Measurements from ENCODE around the gene GAREM2. TPM values are rescaled to one million over a fixed set of nuclear protein-coding genes. Genes with fewer than 3 reads are reported as not detected.
A peak's percentile ranks its signal among the peaks of the same experiment; 100 is the strongest.

GAREM2 gene
- total RNA-seq (2014; rRNA removed) = 1.2 and 1.3 TPM in 2 replicates
- 3.6 TPM for polyA plus RNA-seq (2012)

DNA sequence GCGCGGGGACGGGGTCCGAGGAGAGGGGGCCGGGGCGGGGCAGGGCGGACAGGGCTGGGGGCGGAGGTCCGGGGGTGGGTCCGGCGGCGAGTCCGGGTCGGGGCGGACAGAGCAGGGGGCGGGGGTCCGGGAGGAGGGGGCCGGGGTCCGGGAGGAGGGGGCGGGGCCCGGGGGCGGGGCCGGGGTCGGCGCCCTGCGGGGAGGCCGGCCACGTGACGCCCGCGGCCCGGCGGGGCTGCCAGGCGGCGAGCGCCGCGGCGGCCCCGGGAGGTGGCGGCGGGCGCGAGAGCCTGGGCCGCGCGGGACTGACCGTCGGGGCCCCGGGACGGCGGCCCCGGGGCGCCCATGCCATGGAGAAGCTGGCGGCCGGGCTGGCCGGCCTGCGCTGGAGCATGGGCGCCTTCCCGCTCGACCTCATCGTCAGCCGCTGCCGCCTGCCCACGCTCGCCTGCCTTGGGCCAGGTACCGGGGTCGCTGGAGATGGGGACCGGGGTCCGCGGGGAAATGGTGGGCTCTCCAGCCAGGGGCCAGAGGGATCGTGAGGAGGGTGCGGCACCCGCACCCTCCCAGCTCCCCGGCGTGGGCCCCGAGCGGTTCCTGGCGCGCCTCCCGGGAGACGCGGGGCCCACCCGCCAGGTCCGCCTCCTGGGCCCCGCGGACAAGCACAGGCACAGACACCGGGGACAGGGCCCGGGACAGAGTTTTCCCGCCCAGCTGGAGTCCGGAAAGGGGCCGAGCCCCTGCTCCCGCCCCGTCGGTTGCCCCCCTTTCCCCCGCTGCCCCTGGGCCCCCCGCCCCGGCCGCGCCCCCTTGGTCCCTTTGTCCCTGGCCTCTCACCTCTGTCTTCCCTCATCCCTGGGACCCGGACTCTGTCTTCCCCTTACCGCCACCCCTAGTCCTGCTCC lies at the start of gene GAREM2:
Gene GAREM2, plus strand, starts transcription at position 218 of the 905 bp plus-strand sequence. Its CDS starts 133 bp downstream, at position 351.
- no peak for DNase-seq (ENCODE audit: low read depth)

DNA sequence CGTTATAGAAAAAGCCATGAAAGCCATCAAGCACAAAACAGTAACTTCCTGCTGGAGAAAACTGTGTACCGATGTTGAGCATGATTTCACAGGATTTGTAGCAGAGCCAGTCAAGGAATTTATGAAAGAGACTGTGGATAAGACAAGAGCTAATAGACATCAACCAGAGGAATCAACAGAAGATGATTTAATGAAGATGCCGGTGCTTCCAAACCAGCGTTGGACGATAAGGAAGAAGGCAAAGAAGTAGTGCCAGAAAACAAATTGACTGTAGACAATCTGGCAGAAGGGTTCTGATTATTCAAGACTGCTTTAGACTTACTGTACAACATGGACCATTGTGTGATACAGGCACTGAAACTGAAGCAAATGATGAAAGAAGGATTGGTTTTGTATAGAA lies 49.5 kb upstream of the GAREM2 start:
- no peak for DNase-seq (ENCODE audit: low read depth)

- no peak for DNase-seq (ENCODE audit: low read depth)
These were observed 46.8 kb upstream of the GAREM2 start for GRCh38 chr2:26126074-26126473.

- no peak for DNase-seq (ENCODE audit: low read depth)
These were observed 44.7 kb upstream of the GAREM2 start for GRCh38 chr2:26128176-26128575.

- DNase-seq (ENCODE audit: low read depth) = no peak
These were observed 42.1 kb upstream of the GAREM2 start for GRCh38 chr2:26130763-26131162.

GRCh38 chr2:26136451-26136850 lies 36.4 kb upstream of the GAREM2 start:
- no peak for DNase-seq (ENCODE audit: low read depth)

GRCh38 chr2:26139269-26140183 lies 33.4 kb upstream of the GAREM2 start:
- DNase-seq (ENCODE audit: low read depth) = no peak

DNA sequence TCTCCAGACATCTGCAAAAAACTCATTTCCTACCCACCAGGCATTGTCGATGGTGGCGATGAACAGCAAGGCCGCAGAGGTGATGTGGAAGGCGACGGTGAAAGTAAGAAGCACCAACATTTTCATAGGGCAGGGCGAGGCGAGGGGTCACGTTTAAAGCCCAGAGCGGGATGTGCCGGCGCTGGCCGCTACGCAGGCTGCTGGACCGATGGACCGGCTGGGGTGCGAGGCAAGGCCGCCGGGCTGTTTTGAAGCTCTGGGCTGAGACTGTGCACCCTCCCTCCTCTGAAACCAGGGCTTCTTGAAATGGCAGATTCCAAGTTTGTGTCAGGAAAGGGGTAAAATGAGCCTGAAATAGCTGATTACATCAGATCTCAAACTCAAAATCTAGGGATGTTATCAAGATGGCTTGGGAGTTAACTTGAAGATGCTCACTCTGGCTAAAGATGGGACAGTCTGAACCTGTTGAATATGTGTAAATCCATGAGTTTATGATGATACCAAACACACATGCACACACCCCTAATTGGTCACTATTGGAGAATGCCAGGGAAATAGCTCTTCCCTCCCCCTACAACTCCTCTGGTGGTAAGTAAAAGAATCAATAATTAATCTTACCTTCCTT lies 31.6 kb upstream of the GAREM2 start:
- DNase-seq (ENCODE audit: low read depth) = no peak

DNA sequence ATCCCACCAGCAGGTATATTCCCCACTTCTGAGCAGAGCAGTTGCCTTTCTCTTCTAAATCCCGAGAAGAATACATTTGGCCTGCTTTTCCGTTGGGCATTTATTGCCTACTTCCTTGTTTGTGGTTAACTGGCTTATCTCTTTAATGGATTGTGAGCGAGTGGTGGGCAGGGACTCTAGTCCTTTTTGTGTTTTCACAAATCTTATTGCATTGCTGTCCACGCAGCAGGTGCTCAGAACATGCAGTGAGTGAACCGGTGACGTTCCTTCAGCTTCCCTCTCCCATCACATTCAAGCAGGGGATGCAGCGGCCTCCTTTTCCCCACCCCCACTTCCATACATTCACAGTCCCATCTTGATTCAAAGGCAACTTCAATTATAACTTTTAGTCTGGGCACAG lies 28.9 kb upstream of the GAREM2 start:
- DNase-seq (ENCODE audit: low read depth) = no peak

- DNase-seq (ENCODE audit: low read depth) = peak; percentile 50
These were observed 27.8 kb upstream of the GAREM2 start for GRCh38 chr2:26144953-26145680.

DNA sequence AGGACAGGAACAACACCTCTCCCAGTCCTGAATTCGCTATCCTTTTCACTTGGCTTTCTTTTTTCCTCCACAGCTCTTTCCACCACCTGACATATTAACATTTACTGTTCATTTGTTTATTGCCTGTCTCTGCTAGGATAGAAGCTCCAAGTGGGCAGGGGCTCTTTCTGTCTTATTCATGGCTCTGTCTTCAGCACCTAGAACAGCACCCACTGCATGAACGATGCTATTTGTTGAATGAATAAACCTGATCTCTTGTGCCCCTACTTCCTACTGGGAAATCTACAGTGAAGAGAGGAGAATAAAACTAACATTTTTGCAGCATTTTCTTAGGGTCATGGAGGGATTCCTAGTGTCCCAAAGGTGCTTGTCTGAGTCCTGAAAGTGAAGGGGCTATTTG lies 24.4 kb upstream of the GAREM2 start:
- peak; percentile 13 for DNase-seq (ENCODE audit: low read depth)

- DNase-seq (ENCODE audit: low read depth) = no peak
These were observed 22.6 kb upstream of the GAREM2 start for GRCh38 chr2:26150243-26150642.

DNA sequence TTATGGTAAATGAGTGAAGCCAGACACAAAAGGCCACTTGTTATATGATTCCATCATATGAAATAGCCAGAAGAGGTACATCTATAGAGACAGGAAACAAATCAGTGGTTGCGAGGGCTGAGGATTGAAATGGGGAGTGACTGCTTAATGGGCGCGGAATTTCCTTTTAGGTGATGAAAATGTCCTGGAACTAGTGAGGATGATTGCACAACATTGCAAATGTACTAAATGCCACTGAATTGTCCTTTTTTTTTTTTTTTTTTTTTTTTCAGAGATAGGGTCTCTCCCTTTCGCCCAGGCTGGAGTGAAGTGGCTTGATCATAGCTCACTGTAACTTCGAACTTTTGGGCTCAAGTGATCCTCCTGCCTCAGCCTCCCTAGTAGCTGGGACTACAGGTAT lies 15.3 kb upstream of the GAREM2 start:
- no peak for DNase-seq (ENCODE audit: low read depth)

DNA sequence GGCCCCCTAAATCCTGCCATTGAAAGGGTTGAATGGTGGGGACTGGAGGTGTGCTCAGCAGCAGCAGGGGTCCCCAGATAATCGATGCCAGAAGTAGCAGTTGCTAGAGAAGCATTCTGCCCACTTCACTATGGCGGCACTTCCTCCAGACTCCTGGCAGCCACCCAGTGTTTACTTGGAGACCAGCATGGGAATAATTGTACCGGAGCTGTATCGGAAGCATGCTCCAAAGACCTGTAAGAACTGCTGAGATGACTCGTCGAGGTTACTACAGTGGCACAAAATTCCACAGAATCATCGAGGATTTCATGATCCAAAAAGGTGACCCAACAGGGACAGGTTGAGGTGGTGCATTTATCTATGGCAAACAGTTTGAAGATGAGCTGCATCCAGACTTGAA lies 11.0 kb upstream of the GAREM2 start:
- no peak for DNase-seq (ENCODE audit: low read depth)

GRCh38 chr2:26162963-26163362 lies 9.9 kb upstream of the GAREM2 start:
- no peak for DNase-seq (ENCODE audit: low read depth)

DNA sequence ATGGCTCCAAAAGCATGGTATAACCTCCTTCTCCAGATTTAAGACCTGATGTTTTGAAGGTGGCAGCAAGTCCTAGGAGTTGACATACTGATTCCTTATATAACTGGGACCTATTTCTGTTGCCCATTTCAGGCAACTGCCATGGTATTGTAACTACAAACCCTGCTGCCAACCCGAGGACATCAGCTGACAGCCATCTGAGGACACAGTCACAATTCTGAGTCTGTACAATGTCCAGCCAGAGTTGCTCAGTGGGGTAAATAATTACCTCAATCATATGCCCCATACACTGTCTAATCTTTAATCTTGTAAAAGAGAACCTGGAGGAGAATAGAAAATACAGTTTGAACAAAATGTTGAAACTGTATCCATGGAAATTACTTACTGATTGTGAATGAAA lies 8.7 kb upstream of the GAREM2 start:
- no peak for DNase-seq (ENCODE audit: low read depth)

DNA sequence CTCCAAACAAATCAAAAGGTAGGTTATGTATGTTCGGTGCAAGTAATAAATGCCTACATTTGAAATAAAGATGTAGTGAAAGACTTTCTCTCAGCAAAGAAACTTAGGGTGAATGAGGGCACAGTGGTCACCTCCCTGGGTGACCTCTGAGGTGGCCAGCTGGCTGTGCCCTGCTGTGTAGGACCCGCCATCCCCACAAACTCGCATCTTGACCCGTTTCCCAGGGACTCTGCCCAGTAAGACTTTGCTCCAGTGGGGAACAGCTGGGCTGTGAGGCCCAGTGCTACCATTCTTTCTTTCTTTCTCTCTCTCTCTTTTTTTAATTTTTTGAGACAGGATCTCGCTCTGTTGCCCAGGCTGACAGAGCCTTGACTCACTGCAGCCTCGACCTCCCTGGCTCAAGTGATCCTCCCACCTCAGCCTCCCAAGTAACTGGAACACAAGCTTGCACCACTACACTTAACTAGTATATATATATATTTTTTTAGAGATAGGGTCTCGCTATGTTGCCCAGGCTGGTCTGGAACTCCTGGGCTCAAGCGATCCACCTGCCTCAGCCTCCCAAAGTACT lies 8.2 kb upstream of the GAREM2 start:
- DNase-seq (ENCODE audit: low read depth) = no peak

GRCh38 chr2:26165403-26165802 lies 7.5 kb upstream of the GAREM2 start:
- no peak for DNase-seq (ENCODE audit: low read depth)

DNA sequence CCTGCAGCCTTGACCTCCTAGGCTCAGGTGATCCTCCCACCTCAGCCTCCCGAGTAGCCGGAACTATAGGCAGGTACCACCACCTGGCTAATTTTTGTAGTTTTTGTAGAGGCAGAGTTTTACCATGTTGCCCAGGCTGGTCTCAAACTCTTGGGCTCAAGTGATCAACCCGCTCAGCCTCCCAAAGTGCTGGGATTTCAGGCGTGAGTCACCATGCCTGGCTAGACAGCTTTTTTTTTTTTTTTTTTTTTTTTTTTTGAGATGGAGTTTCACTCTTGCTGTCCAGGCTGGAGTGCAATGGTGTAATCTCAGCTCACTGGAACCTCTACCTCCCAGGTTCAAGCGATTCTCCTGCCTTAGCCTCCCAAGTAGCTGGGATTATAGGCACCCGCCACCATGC lies 6.3 kb upstream of the GAREM2 start:
- peak; percentile 9 for DNase-seq (ENCODE audit: low read depth)

- no peak for DNase-seq (ENCODE audit: low read depth)
These were observed 4.1 kb upstream of the GAREM2 start for GRCh38 chr2:26168785-26169184.

DNA sequence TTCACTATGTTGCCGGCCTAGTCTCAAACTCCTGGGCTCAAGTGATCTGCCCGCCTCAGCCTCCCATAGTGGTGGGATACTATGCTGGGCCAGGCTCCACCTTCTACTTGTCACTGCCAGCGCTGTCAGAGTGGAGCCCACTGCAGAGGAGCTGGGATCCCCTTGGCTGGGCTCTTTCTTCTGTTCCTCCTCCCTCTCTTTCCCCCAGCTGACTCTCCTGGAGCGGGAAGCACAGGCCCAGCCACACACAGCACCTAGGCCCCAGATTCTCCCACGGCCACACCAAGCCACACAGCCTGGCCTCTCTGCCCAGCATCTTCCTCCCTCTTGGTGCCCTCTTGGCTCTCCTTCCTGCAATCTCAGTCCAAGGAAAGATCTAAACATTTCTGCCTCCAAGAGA lies 3.7 kb upstream of the GAREM2 start:
- DNase-seq (ENCODE audit: low read depth) = no peak
